HG02678 (cell line): ENCODE data around the gene CD151.

Experiments
- ATAC-seq: cut with Tn5 transposase; IDR thresholded peaks from one replicate; pipeline ENCODE4 v1.9.1; 2021; ENCODE audit warnings: mild to moderate bottlenecking, moderate library complexity; ENCODE audit not compliant: unreplicated experiment

The CD151 gene

DNA sequence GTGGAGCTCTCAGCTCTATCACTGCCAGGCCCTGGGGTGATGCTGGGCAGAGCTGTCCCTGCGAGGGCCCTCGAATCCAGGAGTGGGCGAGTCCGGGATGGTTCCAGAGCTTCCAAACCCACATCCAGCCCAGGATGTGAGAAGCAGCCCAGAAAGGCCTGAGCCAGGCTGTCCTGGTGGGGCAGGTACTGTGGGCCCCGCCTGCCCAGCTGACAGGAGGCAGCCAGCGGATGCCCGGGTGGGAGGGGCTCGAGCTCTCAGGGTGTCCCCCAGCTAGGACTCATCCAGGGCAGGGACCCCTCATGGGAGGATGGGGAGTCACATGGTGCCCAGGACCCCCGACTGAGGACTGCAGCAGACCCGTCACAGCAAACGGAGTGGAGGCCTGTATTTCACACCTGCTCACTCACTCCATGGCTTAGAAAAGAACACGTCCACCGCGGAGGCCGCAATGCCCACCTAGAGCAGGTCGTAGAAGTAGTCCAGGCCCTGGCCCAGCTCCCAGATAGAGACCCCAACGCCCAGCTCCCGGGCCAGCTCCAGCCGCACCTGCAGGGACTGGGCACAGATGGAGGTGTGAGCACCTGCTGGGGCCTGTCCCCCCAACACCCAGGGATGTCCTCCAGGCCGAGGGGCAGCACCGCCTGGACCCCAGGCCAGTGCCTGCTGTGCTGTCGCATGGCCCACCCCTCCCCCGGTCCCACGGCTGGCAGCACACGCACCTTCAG, 36.8 kb downstream of the CD151 start:
- no peak for ATAC-seq

DNA sequence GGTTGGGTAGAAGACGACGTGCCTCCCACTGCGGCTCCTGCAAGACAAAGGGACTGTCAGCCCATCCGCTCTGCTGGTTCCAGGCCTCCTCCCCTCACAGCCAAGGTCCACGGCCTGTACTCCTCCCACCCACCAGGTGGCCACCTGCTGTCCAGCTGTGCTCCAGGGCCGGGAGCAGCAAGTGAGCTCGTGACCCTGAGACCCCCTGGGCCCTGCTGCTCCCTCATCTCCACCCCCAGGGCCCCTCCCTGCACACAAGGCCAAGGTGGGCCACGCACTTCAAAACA, 37.3 kb downstream of the CD151 start:
- no peak for ATAC-seq

GRCh38 chr11:870418-870817, 37.7 kb downstream of the CD151 start:
- no peak for ATAC-seq

- ATAC-seq = no peak
Measured at GRCh38 chr11:871472-871871, 38.7 kb downstream of the CD151 start.

DNA sequence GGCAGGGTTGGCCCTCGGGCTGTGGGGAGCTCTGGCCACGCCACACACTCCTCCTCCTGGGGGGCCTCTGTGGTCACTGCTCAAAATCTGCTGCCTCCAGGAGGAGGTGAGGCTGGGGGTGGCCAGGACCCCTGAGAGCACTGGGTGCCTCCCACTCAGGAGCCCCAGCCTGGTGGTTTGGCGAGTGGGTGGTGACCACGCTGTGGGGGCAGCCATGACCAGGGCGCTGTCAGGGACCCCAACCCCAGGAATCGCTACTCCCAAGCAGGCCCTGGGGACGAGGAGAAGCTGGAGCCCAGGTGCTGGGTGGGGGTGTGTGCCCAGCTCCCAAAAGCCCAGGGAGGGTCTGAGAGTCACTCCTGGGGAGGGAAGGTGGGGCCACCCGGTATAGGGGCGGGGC, 40.0 kb downstream of the CD151 start:
- ATAC-seq = no peak

GRCh38 chr11:873706-874105, 41.0 kb downstream of the CD151 start:
- ATAC-seq = no peak

GRCh38 chr11:875203-875602, 42.5 kb downstream of the CD151 start:
- no peak for ATAC-seq

DNA sequence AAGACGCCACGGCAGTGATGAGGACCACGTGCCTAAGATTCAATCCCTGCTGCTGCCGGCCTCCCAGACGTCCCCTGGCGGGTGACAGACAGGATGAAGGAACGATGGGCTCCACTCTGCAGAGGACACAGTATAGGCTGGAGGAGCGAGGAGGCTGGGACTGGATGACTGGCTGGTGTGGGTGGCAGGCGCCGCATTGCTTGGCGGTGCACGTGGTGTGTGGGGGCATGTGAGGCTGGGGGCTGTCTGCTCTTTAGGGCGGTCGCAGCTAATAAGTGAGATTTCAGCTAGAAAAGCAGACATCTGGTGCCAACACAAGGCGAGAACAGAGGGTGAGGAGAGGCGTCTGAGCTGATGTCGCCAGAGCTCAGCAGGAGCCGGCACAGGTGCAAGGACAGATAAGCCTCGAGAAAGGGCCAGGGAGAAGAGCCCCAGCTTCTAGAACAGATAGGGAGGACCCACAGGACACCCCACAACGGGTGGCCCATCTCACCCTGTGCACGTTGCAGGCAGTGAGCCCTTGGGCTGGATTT, 43.1 kb downstream of the CD151 start:
- ATAC-seq = no peak

DNA sequence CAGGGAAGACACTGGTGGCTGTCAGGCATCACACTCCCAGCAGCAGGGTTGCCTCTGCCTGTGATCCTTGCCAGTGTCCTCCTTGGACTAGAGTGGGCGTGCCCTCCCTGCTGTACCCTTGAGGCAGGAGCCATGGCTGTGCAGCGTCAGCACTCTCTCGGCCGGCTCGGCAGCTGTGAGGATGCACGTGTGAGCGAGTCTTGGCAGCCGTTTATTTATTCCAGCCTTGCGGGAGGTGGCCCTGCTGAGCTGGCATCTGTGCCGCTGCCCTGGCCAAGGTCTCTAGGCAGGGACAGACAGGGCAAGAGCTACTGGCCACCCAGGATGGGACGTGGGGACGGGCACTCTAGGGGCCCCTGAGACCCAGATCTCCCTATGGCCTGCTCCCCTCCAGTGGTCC, 43.8 kb downstream of the CD151 start:
- no peak for ATAC-seq

DNA sequence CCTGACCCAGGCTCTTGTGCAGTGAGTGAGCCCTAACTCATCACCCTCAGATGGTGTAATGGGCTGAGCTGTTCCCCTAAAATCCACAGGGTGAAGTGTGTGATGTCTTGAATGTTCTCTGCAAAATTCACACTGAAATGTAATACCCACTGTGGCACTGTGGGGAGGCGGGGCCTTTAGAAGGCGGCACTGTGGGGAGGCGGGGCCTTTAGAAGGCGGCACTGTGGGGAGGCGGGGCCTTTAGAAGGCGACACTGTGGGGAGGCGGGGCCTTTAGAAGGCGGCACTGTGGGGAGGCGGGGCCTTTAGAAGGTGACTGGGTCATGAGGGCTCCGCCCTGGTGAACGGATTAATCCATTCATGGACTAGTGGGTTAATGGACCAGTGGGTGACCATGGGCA, 44.8 kb downstream of the CD151 start:
- ATAC-seq = no peak

DNA sequence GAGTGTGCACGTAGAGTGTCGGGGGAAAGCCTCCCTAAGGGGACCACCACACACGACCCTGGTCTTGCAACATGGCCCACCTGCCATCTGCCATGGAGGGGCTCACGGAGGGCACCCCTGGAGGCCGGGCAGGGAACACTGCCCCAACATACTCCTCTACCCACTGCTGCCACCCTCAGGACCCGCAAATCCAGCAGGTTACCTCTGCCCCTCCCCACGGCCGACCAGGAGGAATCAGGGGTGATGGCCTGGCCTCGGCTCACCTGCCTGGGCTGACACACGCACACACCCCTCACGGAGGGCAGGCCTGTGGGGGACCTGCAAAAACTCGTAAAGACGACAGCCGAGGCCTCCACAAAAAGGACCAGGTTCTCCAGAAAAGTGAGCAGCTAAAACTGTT, 47.7 kb downstream of the CD151 start:
- no peak for ATAC-seq

DNA sequence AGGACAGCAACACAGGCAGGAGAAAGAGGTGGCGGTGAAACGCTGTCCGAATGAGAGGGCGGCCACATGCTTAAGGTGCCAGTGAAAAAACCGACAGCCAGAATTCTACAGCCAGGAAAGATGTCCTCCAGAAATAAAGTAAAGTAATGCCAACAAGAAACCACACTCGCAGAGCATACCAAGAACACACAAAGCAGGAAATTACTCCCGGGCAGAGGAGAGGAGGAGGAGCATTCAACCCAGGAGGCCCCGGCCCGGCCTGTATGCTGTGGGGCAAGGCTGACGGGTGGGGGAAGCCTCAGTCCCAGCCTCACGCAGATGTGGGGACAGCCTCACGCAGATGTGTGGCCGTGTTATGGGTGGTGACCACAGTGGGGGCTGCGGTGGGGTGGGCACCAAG, 49.8 kb downstream of the CD151 start:
- ATAC-seq = no peak

GRCh38 chr11:883527-883926, 50.8 kb downstream of the CD151 start:
- no peak for ATAC-seq

- ATAC-seq = no peak
Measured at GRCh38 chr11:884578-885070, 51.9 kb downstream of the CD151 start.

GRCh38 chr11:886568-886967, 53.8 kb downstream of the CD151 start:
- ATAC-seq = no peak

DNA sequence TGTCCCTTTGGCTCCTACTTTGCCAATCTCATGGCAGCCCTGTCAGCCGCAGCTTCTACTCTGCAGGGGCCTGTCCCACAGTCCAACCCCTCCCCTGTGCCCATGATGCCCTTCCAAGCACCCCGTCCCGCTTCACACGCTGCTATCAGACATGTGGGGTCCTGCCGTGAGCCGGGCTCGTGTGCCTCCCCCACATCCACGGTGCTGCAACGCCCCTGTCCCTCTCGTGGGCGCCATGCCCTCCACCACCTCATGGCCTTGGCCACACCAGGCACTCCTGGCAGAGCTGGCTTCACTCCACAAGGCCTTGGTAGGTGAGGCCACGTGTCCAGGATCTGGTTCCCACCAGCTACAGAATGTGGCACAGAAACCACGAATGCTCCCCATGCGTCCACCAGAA, 54.8 kb downstream of the CD151 start:
- no peak for ATAC-seq
